HEK293T (cell line): ENCODE results near the gene TRAM2.

Experiments used
- BHLHE40 ChIP-seq: fragments of 450-650 bp; IDR thresholded peaks from 2 replicates; pipeline ENCODE4 v1.6.1; 2016; ENCODE audit warnings: mild to moderate bottlenecking, moderate library complexity, borderline replicate concordance
- ELF4 ChIP-seq: fragments of 450-650 bp; IDR thresholded peaks from 2 replicates; pipeline ENCODE4 v1.6.1; 2017; ENCODE audit warnings: antibody characterized with exemption
- HDGF ChIP-seq: fragments of 450-650 bp; IDR thresholded peaks from 2 replicates; pipeline ENCODE4 v1.6.1; 2017; ENCODE audit warnings: antibody characterized with exemption, borderline replicate concordance
- NFRKB ChIP-seq: fragments of 450-650 bp; IDR thresholded peaks from 2 replicates; pipeline ENCODE4 v1.6.1; 2016; ENCODE audit warnings: mild to moderate bottlenecking, moderate library complexity
- SP1 ChIP-seq: fragments of 450-650 bp; IDR thresholded peaks from 2 replicates; pipeline ENCODE4 v1.6.1; 2017
- TARDBP ChIP-seq: fragments of 450-650 bp; IDR thresholded peaks from 2 replicates; pipeline ENCODE4 v1.6.1; 2016

DNA sequence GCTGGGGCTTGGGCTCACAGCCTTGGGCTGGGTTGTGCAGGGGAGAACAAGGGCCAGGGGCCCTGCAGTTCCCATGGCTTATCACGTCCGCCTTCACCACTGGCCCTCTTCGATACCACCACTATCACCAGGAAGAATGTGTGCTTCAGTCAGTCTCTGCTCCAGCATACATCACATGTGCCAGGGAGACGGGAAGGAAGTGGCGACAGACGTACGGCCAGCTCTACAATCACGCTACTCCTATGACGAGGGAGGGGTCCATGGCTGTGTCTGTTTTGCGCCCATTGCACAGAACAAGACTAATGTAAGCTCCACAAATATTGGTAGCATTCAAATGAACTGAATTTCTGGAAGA, 72.1 kb downstream of the TRAM2 start:
- no peak for TF ChIP-seq ELF4
- TF ChIP-seq BHLHE40 = no peak
- no peak for TF ChIP-seq NFRKB
- TF ChIP-seq SP1 = no peak
- TF ChIP-seq TARDBP = no peak
- no peak for TF ChIP-seq HDGF
